IgD-negative memory B cell (primary cell): ENCODE measurements around the gene RGPD8. TPM values are rescaled to one million over a fixed set of nuclear protein-coding genes. Genes with fewer than 3 reads are reported as not detected.
"Not testable (repeated sequence)": the region's sequence is repeated elsewhere in the genome, so short reads cannot be mapped to it uniquely, and the experiment has no call there.

Source experiments
- H3K27ac Mint-ChIP-seq, 3 donors: one replicate each; pipeline ENCODE4 v1.8.0; 2020 to 2022; ENCODE audit warnings: mild to moderate bottlenecking in 3 of 3, mixed read lengths in 3 of 3, moderate library complexity in 1 of 3
- H3K27me3 Mint-ChIP-seq: one replicate; pipeline ENCODE4 v1.8.0; 2021; ENCODE audit warnings: mixed read lengths
- H3K36me3 Mint-ChIP-seq: one replicate; pipeline ENCODE4 v1.8.0; 2020; ENCODE audit warnings: mild to moderate bottlenecking, mixed read lengths
- H3K4me1 Mint-ChIP-seq, 3 donors: one replicate each; pipeline ENCODE4 v1.8.0; 2020 to 2022; ENCODE audit warnings: mixed read lengths in 3 of 3, mild to moderate bottlenecking in 1 of 3
- H3K4me3 Mint-ChIP-seq, 4 donors: one replicate each; pipeline ENCODE4 v1.8.0; 2020 to 2022; ENCODE audit warnings: mild to moderate bottlenecking in 4 of 4, mixed read lengths in 4 of 4, moderate library complexity in 3 of 4
- H3K9me3 Mint-ChIP-seq, 3 donors: one replicate each; pipeline ENCODE4 v1.8.0; 2020 to 2021; ENCODE audit warnings: mixed read lengths in 3 of 3, mild to moderate bottlenecking in 1 of 3
- polyA plus RNA-seq: library from polyadenylated mRNA; unstranded; fragments of 300-500 nt; fragmentation: Illumina TruSeq; gene quantifications from one replicate; pipeline ENCODE4 v1.2.3, GENCODE V29; 2021

The RGPD8 gene
- polyA plus RNA-seq, 1 donor from 2014 or later = 3.8 TPM

DNA sequence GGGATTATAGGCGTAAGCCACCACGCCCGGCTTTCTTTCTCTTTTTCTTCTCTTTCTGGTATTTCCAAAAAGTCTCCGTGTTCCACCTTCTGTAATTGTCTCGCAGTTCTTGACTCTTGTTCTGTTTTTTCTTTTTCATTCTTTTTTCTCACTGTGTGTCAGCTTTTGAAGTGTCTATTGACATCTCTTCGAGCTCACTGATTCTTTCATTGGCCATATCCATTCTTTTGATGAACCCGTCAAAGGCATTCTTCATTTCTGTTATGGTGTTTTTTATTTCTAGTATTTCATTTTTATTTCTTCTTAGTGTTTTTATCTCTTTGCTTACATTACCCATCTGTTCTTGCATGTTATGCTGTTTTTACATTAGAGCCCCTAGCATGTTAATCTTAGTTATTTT, 73.4 kb downstream of the RGPD8 start:
- H3K4me1 Mint-ChIP-seq, H3K36me3 Mint-ChIP-seq, H3K9me3 Mint-ChIP-seq, H3K27me3 Mint-ChIP-seq, H3K27ac Mint-ChIP-seq: not testable (repeated sequence)
- peak overlapping the region in 3 of 4 donors; percentile 48 to 63 (median 61) for H3K4me3 Mint-ChIP-seq

DNA sequence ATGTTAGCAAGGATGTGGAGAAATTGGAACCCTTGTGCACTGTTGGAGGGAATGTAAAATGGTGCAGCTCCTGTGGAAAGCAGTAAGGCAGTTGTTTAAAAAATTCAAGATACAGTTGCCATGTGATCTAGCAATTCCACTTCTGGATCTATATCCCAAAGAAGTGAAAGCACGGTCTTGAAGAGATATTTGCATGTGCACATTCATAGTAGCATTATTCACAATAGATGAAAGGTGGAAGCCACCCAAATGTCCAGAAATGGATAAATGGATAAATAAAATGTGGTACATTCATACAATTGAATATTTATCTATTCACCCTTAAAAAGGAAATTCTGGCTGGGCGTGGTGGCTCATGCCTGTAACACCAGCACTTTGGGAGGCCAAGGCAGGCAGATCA, 79.1 kb downstream of the RGPD8 start:
- not testable (repeated sequence) for H3K9me3 Mint-ChIP-seq, H3K4me1 Mint-ChIP-seq, H3K27me3 Mint-ChIP-seq, H3K4me3 Mint-ChIP-seq, H3K27ac Mint-ChIP-seq, H3K36me3 Mint-ChIP-seq

DNA sequence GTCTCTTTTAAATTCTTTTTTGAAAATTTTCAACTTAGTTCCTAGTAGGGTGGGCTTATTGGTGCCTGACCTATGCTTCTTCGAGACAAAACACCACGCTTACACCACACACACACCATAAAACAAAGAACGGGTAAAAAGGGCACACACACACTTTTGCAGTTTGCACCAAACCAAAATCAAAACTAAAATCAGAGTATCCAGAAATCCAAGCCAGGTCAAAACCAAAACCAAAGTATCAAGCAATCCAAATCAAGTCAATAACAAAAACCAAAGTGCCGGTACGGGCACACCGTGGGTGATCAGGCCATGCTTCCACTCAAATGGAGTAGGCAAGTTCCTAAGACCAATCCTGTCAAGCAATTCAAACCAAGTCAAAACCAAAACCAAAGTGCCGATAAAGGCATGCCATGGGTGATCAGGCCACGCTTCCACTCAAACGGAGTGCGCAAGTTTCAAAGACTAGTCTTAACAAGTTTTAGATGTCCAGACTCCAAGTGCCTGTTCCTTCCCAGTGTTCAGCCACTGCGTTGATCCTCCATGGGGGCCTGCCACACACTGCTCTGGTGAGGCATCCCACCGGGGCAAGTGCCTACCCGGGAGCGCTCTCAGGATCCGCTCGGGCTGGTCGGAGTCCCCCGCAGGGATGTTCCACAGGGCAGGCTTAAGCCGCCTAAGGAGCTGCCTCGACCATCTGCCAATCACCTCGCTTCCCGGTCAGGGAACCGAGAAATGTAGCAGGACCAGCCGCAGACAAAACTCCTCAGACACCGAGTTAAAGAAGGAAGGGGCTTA, 80.4 kb downstream of the RGPD8 start:
- H3K36me3 Mint-ChIP-seq, H3K9me3 Mint-ChIP-seq, H3K4me1 Mint-ChIP-seq, H3K4me3 Mint-ChIP-seq, H3K27ac Mint-ChIP-seq, H3K27me3 Mint-ChIP-seq: not testable (repeated sequence)

DNA sequence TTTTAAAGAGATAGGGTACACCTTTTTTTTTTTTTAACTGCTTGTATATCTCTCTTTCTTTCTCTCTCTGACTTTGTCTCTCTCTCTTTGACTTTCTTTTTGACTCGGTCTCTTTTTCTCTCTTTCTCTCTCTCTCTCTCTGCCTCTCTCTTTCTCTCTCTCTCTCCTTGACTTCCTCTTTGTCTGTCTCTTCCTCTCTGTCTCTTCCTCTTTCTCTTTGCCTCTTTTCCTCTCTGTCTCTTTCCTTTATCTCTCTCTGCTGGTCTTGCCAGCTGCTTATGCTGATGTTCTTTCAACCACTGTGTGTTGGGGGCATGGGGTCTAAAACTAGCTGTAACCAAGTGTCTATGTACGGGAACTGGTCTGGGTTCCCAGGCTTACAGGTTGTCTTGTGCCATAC, 81.2 kb downstream of the RGPD8 start:
- not testable (repeated sequence) for H3K4me1 Mint-ChIP-seq, H3K9me3 Mint-ChIP-seq, H3K27me3 Mint-ChIP-seq, H3K36me3 Mint-ChIP-seq, H3K27ac Mint-ChIP-seq
- peak overlapping the region in 2 of 4 donors; percentile 0 to 71 for H3K4me3 Mint-ChIP-seq

DNA sequence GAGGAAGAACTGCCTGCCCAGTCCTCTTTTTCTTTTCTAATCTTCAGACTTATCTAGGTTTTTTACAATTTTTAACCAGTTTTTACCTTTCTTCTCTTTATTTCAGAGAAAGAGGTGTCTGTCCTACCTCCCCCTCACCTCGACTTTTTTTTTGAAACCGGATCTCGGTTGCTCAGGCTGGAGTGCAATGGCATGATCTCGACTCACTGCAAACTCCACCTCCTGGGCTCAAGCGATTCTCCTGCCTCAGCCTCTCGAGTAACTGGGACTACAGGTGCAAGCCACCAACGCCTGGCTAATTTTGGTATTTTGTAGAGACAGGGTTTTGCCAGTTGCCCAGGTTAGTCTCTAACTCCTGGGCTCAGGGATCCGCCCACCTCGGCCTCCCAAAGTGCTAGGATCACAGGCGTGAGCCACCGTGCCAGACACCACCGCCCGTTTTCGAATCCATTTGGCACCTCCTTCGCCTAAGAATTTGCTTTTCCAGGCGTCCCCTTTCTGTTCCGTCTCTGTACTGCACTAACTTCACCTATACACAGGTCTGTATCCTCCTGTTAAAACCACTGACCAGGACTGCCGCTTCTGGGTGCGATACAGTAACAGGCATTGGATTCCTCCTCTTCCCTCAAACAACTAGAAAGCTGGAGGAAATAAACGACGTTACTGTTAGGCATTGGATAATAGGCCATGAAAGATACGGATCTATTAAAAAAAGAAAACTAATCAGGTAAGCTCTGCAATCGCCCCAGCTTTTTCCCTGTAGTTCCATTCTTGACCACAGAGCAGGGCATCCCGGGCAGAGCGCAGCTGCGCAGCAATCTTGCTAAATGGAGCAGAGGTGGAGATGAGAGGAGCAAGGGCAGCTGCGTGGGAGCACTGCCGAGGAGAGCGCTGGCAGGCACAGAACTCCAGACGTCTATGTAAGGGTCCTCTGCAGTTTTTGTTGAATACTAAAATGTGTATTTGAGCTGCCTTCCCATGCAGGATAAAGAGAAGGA, 88.1 kb downstream of the RGPD8 start:
- Mint-ChIP-seq H3K4me1 (no peaks in the 10 kb centered on the region), H3K9me3 (no peaks in the 10 kb centered on the region), H3K4me3 (no peak overlapping the region), H3K36me3 (no peaks in the 10 kb centered on the region), H3K27me3 (no peaks in the 10 kb centered on the region), H3K27ac (no peak overlapping the region)

DNA sequence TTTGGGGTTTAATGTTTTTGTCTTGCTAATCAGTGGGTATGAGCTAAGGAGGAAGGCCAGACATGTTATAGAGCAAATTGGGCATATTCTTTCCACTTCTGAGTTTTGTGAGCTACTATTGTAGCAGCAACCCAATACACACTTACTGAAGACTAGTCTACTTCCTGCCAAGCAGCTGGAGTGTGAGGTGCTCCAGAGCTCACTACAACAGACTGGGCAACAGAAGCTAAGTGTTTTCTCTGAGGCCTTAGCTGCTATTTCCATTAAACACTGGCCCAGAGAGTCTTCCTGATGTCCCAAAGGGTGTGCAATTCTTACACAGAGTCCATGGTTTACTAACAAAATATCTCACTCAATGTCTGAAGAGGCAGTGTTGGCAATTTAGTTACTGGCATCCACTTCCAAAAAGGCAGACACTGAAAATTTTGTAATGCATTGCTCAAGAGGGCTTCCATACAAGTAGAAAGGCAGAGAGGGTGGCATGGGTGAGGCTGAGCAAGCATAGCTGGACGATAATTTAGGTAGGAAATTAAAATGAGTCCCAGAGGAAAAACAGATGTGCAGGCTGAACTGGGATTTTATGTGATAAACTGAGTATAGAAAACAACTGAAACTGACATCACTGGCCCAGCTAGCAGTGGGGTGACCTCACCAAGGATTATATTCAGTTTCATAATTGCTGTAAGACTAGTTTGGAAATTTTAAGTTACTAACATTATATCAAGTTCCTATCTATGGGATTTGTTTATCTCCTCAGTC, 89.4 kb downstream of the RGPD8 start:
- Mint-ChIP-seq H3K27me3 (no peaks in the 10 kb centered on the region), H3K4me1 (no peaks in the 10 kb centered on the region), H3K36me3 (no peaks in the 10 kb centered on the region), H3K9me3 (no peaks in the 10 kb centered on the region), H3K27ac (no peak overlapping the region), H3K4me3 (no peak overlapping the region)

DNA sequence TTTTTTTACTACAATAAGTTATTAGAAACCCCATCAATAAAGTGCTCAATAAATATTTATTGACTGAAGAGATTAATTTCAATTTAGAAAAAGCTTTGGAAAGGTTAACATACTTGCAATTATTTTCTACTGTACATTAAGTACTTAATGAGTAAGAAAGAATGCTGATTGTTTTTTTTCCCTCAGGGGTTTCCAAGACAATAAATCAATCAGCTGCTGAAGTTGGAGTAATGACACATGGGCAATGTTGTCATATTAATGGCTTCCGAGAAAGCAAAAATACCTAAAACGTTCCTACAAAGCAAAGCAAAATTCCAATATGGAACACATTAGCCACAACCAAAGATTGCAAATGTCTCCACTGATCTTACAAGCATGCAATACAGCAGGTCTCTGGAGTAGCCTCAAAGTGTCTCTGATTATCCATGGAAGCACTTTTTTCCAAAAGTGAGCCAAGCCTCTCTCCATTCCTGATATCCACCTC, 91.3 kb downstream of the RGPD8 start:
- Mint-ChIP-seq H3K27ac (no peak overlapping the region), H3K36me3 (no peaks in the 10 kb centered on the region), H3K4me1 (no peaks in the 10 kb centered on the region), H3K9me3 (no peaks in the 10 kb centered on the region), H3K27me3 (no peaks in the 10 kb centered on the region), H3K4me3 (no peak overlapping the region)

DNA sequence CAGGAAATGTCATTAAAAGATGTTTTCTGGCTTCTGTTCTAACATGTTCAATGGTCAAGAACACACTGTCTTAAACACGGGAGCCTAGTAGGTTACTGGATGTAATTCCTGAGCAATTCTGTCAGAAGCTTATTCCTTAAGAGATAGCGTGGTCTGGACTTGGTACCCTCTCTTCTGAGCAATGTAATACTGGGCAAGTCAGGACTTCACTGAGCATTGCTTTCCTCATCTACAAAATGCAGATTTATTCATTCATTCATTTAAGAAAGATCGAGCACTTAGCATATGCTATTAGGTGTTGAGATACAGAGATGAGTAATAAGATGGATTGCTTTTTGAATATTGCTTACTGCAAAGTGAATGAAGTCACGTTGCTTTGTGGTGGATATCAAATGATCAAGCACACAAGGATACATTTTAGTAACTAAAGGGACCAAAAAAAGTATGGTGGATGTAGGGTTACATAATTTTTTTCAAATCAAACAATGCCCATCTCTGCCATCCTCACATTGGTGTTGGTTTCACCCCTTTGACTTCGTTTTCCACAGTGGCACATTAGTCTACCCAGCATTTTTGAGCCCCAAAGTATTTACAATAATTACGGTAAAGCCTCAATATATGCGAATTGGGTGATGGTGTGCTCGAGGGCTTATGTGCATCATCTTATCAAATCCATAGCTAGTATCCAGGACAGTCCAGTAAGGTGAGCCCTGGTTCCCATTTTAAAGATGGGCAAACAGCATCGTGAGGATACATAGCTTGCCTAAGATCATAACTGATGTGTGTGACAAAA, 92.8 kb downstream of the RGPD8 start:
- no peaks in the 10 kb centered on the region for H3K4me1 Mint-ChIP-seq
- no peak overlapping the region for H3K4me3 Mint-ChIP-seq
- no peaks in the 10 kb centered on the region for H3K9me3 Mint-ChIP-seq
- no peak overlapping the region for H3K27ac Mint-ChIP-seq
- no peaks in the 10 kb centered on the region for H3K36me3 Mint-ChIP-seq
- H3K27me3 Mint-ChIP-seq = no peaks in the 10 kb centered on the region

DNA sequence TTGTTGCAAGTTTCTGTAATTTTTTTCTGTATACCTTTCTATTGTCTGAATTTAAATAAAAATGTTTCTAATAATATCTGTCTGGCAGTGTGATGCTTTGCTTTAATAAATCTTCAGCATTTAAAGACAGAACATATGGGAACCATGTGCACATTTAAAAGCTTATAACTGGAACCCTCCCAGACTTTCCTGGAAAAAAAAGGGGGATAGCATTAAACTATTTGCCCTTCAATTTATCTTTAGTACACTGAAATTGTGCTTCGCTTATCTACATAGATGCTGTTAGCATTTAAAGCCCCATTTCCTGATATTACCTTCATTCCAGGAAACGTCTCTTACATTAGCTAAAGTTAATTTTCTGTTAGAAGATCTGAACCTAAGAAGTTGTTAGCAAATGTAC, 93.5 kb downstream of the RGPD8 start:
- Mint-ChIP-seq H3K27ac (no peak overlapping the region), H3K4me1 (no peaks in the 10 kb centered on the region), H3K4me3 (no peak overlapping the region), H3K27me3 (no peaks in the 10 kb centered on the region), H3K9me3 (no peaks in the 10 kb centered on the region), H3K36me3 (no peaks in the 10 kb centered on the region)

DNA sequence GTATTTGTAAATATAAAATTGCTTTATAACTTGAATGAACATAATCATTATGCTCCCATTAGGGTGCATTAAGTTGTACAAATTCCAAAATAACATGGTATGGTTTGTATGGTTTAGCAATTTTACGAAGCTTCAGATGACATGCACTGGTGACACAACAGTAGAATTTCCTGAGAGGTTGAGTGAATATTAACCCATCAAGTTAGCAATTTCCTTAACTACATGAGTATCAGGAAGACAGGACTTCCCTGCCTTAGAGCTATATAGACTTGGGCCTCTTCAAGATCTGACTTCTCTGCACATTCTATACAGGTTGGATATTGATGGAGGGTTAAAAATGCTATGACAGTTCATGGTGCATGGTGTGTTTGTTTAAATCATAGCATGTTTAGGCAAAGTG, 97.8 kb downstream of the RGPD8 start:
- Mint-ChIP-seq H3K27me3 (no peaks in the 10 kb centered on the region), H3K9me3 (no peaks in the 10 kb centered on the region), H3K4me3 (no peak overlapping the region), H3K36me3 (no peaks in the 10 kb centered on the region), H3K4me1 (no peaks in the 10 kb centered on the region), H3K27ac (no peak overlapping the region)

DNA sequence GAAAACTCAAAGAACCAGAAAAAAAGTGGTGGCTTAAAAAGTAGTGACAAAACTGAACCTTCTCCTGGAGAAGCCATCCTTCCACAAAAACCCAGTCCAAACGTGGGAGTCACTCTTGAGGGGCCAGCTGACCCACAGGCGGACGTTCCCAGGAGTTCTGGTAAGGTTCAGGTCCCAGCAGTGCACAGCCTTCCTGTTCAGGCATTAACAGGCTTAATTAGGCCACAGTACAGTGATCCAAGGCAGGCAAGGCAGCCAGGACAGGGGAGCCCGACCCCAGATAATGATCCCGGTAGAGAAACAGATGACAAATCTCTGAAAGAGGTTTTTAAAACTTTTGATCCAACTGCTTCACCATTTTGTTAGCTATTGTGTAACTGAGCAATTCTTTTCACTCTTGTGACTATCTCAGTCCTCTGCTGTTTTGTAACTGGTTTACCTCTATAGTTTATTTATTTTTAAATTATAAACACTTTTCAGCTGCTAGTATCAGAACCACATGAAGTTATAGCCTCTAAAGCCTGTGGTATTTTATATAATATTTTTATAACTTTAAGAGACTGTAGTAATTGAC, 101.2 kb downstream of the RGPD8 start:
- no peaks in the 10 kb centered on the region for H3K9me3 Mint-ChIP-seq
- no peaks in the 10 kb centered on the region for H3K27me3 Mint-ChIP-seq
- peaks cover 7% of the 10 kb centered on the region for H3K36me3 Mint-ChIP-seq
- H3K4me1 Mint-ChIP-seq = no peaks in the 10 kb centered on the region
- no peak overlapping the region for H3K4me3 Mint-ChIP-seq
- H3K27ac Mint-ChIP-seq = peak overlapping the region in 1 of 3 donors; percentile 80

DNA sequence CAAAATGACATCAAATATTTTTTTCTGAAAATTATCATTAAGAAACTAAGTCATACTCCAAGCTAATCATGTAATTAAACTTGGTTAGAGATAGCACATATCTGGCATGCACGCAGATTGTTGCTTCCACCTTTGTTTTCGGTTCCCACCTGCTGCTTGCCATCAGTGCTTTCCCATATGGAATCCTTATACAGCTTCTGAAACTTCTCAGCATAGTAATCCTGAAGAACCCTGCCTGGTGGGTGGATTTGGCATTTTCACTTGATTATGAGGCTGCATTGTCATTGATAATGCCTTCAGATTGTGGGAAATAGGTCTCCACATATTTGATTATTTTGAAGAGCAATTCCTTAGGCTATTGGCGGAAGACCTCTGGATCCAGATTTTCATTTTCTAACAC, 110.5 kb downstream of the RGPD8 start:
- H3K36me3 Mint-ChIP-seq = peaks cover 19% of the 10 kb centered on the region
- no peaks in the 10 kb centered on the region for H3K27me3 Mint-ChIP-seq
- H3K4me1 Mint-ChIP-seq = no peaks in the 10 kb centered on the region
- no peak overlapping the region for H3K4me3 Mint-ChIP-seq
- no peaks in the 10 kb centered on the region for H3K9me3 Mint-ChIP-seq
- H3K27ac Mint-ChIP-seq = no peak overlapping the region

DNA sequence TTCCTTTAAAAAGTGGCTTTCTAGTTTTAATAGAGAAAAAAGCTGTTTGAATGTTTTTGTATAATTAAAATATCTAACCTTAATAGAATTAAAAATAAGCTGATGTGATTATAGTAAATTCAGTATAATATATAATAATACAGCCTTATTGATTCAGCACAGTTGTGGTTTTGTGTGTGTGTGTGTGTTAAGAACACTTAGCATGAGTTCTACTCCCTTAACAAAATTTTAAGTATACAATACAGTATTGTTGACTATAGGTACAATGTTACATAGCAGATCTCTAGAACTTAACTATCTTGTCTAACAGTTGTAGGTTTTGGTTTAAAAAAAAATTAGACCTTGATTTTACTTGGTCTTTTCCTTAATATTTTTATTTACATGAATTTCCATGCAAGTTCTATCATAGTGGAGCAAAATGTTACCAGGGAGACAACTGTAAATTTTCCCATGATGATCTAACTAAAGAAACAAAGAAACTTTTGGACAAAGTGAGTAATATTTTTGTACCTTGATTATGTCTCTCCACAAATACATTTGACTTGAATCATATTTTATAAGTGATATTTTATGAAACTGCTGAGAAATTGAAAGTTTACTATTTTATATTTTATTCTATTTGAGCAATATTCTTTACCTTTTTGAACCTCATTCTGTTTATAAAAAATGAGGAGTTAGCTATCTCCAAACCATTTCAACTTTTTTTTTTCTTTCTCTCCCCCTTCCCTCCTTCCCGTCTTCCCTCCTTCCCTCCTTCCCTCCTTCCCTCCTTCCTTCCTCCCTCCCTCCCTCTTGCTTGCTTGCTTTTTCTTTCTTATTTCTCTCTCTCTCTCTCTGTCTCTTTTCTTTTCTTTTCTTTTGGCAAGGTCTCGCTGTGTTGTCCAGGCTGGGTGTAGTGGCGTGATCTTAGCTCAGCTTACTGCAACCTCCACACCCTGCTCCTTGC, 111.8 kb downstream of the RGPD8 start:
- H3K36me3 Mint-ChIP-seq = peaks cover 14% of the 10 kb centered on the region
- H3K27me3 Mint-ChIP-seq = no peaks in the 10 kb centered on the region
- no peak overlapping the region for H3K27ac Mint-ChIP-seq
- H3K9me3 Mint-ChIP-seq = no peaks in the 10 kb centered on the region
- no peak overlapping the region for H3K4me3 Mint-ChIP-seq
- H3K4me1 Mint-ChIP-seq = no peaks in the 10 kb centered on the region
